WTC11 (cell line): Measurements from ENCODE around the gene RCN1.
"Not testable (repeated sequence)": the region's sequence is repeated elsewhere in the genome, so short reads cannot be mapped to it uniquely, and the experiment has no call there.

Experiments used
- ATF3 ChIP-seq: sonication (generic); formaldehyde crosslinking; conservative IDR thresholded peaks from 2 replicates; pipeline ENCODE4 v1.8.1; 2022; ENCODE audit warnings: mild to moderate bottlenecking, missing genetic modification reagents
- FOXJ3 ChIP-seq: sonication (generic); formaldehyde crosslinking; IDR thresholded peaks from 2 replicates; pipeline ENCODE4 v1.9.0; 2021; ENCODE audit warnings: missing genetic modification reagents, mild to moderate bottlenecking, borderline replicate concordance
- GTF2I ChIP-seq: fragments of 250-450 bp; sonication (Bioruptor Pico); conservative IDR thresholded peaks from 2 replicates; pipeline ENCODE4 v1.4.0; 2021; ENCODE audit warnings: mild to moderate bottlenecking
- IRF2 ChIP-seq: sonication (generic); formaldehyde crosslinking; IDR thresholded peaks from 2 replicates; pipeline ENCODE4 v1.8.0; 2022; ENCODE audit warnings: low read depth, missing genetic modification reagents, borderline replicate concordance
- MAX ChIP-seq: sonication (generic); formaldehyde crosslinking; IDR thresholded peaks from 2 replicates; pipeline ENCODE4 v1.8.0; 2022; ENCODE audit warnings: mild to moderate bottlenecking, missing genetic modification reagents
- ZNF121 ChIP-seq: sonication (generic); formaldehyde crosslinking; IDR thresholded peaks from 2 replicates; pipeline ENCODE4 v1.8.0; 2023; ENCODE audit warnings: missing genetic modification reagents
- ZNF263 ChIP-seq: sonication (generic); formaldehyde crosslinking; IDR thresholded peaks from 2 replicates; pipeline ENCODE4 v1.8.1; 2022; ENCODE audit warnings: low read depth, mild to moderate bottlenecking, moderate library complexity, missing genetic modification reagents
- TF ChIP-seq, protein P1 (sequence below): sonication (generic); formaldehyde crosslinking; IDR thresholded peaks from 2 replicates; pipeline ENCODE4 v1.8.1; 2023; ENCODE audit warnings: mild to moderate bottlenecking, missing genetic modification reagents, moderate library complexity
- TF ChIP-seq, protein P2 (sequence below): fragments of 200-600 bp; IDR thresholded peaks from 2 replicates; pipeline ENCODE4 v1.8.0; 2022; ENCODE audit warnings: antibody characterized with exemption
- TF ChIP-seq, protein P3 (sequence below): fragments of 250-450 bp; sonication (Bioruptor Pico); IDR thresholded peaks from 2 replicates; pipeline ENCODE4 v1.9.0; 2021; ENCODE audit warnings: mild to moderate bottlenecking, borderline replicate concordance
- TF ChIP-seq, protein P4 (sequence below): sonication (generic); formaldehyde crosslinking; IDR thresholded peaks from 2 replicates; pipeline ENCODE4 v1.8.1; 2023; ENCODE audit warnings: mild to moderate bottlenecking, moderate library complexity, missing genetic modification reagents

- TF ChIP-seq MAX; FOXJ3 (CRISPR knock-in tag); ATF3 (CRISPR knock-in tag); GTF2I; ZNF121 (CRISPR knock-in tag); IRF2 (CRISPR knock-in tag); ZNF263 (CRISPR knock-in tag): not testable (repeated sequence)
- TF ChIP-seq, protein P1, sequence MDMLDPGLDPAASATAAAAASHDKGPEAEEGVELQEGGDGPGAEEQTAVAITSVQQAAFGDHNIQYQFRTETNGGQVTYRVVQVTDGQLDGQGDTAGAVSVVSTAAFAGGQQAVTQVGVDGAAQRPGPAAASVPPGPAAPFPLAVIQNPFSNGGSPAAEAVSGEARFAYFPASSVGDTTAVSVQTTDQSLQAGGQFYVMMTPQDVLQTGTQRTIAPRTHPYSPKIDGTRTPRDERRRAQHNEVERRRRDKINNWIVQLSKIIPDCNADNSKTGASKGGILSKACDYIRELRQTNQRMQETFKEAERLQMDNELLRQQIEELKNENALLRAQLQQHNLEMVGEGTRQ, result not testable (repeated sequence)
- TF ChIP-seq, protein P2, sequence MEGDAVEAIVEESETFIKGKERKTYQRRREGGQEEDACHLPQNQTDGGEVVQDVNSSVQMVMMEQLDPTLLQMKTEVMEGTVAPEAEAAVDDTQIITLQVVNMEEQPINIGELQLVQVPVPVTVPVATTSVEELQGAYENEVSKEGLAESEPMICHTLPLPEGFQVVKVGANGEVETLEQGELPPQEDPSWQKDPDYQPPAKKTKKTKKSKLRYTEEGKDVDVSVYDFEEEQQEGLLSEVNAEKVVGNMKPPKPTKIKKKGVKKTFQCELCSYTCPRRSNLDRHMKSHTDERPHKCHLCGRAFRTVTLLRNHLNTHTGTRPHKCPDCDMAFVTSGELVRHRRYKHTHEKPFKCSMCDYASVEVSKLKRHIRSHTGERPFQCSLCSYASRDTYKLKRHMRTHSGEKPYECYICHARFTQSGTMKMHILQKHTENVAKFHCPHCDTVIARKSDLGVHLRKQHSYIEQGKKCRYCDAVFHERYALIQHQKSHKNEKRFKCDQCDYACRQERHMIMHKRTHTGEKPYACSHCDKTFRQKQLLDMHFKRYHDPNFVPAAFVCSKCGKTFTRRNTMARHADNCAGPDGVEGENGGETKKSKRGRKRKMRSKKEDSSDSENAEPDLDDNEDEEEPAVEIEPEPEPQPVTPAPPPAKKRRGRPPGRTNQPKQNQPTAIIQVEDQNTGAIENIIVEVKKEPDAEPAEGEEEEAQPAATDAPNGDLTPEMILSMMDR, result not testable (repeated sequence)
- TF ChIP-seq, protein P3, sequence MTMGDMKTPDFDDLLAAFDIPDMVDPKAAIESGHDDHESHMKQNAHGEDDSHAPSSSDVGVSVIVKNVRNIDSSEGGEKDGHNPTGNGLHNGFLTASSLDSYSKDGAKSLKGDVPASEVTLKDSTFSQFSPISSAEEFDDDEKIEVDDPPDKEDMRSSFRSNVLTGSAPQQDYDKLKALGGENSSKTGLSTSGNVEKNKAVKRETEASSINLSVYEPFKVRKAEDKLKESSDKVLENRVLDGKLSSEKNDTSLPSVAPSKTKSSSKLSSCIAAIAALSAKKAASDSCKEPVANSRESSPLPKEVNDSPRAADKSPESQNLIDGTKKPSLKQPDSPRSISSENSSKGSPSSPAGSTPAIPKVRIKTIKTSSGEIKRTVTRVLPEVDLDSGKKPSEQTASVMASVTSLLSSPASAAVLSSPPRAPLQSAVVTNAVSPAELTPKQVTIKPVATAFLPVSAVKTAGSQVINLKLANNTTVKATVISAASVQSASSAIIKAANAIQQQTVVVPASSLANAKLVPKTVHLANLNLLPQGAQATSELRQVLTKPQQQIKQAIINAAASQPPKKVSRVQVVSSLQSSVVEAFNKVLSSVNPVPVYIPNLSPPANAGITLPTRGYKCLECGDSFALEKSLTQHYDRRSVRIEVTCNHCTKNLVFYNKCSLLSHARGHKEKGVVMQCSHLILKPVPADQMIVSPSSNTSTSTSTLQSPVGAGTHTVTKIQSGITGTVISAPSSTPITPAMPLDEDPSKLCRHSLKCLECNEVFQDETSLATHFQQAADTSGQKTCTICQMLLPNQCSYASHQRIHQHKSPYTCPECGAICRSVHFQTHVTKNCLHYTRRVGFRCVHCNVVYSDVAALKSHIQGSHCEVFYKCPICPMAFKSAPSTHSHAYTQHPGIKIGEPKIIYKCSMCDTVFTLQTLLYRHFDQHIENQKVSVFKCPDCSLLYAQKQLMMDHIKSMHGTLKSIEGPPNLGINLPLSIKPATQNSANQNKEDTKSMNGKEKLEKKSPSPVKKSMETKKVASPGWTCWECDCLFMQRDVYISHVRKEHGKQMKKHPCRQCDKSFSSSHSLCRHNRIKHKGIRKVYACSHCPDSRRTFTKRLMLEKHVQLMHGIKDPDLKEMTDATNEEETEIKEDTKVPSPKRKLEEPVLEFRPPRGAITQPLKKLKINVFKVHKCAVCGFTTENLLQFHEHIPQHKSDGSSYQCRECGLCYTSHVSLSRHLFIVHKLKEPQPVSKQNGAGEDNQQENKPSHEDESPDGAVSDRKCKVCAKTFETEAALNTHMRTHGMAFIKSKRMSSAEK (CRISPR knock-in tag), result not testable (repeated sequence)
- TF ChIP-seq, protein P4, sequence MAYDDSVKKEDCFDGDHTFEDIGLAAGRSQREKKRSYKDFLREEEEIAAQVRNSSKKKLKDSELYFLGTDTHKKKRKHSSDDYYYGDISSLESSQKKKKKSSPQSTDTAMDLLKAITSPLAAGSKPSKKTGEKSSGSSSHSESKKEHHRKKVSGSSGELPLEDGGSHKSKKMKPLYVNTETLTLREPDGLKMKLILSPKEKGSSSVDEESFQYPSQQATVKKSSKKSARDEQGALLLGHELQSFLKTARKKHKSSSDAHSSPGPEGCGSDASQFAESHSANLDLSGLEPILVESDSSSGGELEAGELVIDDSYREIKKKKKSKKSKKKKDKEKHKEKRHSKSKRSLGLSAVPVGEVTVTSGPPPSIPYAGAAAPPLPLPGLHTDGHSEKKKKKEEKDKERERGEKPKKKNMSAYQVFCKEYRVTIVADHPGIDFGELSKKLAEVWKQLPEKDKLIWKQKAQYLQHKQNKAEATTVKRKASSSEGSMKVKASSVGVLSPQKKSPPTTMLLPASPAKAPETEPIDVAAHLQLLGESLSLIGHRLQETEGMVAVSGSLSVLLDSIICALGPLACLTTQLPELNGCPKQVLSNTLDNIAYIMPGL, result not testable (repeated sequence)
Observed at GRCh38 chr11:32063031-32063430, 27.8 kb upstream of the RCN1 start.
